NCI-H1694 (cell line): Measurements from ENCODE around the gene PCK2.

Source experiments
- DNase-seq: peaks from one replicate; lab custom pipeline; 2025; lab: John Stamatoyannopoulos, UW

Gene PCK2

DNA sequence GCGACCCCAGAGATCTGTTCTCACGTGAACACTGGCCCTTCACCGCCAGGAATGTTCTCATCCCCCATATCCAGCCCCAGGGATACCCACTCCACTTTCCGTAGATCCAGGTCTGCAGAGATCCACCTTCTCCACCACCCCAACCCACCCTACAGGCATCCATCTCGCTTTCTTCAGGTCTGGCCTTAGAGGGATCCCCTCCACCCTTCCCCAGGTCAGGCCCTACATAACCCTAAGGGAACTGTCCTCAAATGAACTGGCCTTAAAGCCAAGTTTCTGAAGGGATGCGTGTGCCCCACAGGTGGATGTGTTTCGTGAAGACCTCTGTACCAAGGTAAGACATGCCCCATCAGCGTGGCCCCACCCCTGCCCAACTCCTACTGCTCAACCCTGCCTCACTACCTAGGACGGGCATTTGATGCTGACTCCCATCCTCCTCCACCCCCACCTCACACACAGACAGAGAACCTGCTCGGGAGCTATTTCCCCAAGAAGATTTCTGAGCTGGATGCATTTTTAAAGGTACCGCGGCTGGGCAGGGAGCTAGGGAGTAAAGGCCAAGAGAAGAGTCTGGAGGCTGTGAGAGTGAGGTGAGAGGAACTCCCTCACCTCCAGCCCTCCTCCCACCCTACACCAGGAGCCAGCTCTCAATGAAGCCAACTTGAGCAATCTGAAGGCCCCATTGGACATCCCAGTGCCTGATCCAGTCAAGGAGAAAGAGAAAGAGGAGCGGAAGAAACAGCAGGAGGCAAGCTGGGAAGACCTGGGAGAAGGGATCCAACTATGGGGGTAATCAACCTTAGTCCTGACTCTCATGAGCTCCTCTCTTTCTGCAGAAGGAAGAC, 42.8 kb downstream of the PCK2 start:
- DNase-seq = no peak

GRCh38 chr14:24137529-24138395, 43.7 kb downstream of the PCK2 start:
- no peak for DNase-seq

GRCh38 chr14:24138396-24139271, 44.5 kb downstream of the PCK2 start:
- no peak for DNase-seq

GRCh38 chr14:24139272-24139934, 45.3 kb downstream of the PCK2 start:
- DNase-seq = no peak

DNA sequence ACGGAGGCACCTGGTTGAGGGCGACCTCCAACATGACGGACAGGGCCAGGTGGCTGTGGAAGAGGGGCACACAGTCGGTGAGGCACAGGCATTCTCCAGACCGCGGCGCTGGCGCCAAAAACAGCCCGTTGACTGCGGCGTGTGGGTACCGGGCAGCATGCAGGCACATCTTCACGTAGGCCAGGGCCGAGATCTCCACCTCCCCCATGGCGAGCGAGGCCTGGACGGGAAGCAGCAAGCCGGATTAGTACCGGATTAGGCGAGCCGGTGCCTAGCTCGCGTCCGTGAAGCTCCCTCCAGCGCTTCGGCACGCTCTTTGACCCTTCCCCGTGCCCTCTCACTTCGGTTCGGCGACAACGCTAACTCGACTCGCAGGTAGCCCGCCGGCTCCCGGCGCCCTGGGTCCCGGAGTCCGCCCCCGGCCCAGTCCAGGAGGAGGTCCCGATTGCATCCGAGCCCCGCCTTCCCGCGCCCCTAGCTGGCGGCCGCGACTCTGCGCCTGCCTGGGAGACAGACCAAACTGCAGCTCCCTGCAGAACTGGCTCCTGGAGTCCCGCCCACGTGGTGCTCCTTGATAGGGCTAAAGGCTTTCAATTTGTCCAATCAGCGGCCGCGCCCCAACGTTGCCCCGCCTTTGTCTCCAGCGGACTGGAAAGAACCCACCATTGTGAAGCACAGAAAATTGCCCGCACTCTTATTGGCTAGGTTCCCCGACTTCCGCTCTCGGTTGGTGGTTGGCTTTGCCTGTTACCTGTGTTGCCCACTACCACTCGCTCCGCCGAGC, 47.2 kb downstream of the PCK2 start, which contains the start of gene EMC9:
TSS of gene EMC9 (minus strand) at position 495 of the 784 bp plus-strand sequence. CDS start at position 208, 287 bp downstream.
- DNase-seq = peak; percentile 100

DNA sequence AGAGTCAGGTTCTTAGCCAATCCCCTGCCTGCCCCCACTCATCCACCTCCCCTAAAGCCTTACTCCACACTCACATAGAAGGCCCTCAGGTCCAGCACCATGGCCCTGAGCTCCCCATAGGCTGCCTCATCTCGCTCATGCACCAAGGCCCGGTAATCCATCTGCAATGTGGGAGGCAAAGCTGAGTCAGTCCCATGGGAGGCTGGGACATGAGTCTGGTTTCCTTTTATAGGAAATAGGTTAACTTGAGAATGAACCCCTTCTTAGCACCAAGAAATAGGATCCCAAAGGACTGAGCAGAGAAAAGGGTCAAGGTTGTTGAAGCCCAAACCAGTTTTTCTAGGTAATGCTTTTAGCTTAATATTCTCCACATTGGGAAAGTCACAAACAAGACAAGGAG, 49.4 kb downstream of the PCK2 start:
- DNase-seq = no peak

DNA sequence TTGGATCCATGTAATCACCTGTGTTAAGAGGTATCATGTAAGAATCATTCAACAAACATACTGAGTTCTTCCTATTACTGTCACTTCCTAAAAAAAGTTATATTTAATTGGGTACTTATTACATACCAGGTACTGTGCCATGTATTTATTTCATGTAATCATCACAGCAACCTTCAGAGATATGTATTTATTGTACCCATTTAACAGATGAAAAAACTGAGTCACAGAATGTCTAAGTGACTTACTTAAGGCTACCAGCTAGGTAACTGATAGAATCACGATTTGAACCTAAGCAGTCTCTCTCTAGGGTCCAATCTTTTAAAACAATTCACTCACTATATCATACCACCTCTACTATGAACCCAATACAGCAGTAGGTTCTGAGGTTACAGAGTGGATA, 50.3 kb downstream of the PCK2 start:
- no peak for DNase-seq

- no peak for DNase-seq
Measured at GRCh38 chr14:24145219-24145618, 51.1 kb downstream of the PCK2 start.

GRCh38 chr14:24145690-24146452, 51.8 kb downstream of the PCK2 start:
- no peak for DNase-seq

DNA sequence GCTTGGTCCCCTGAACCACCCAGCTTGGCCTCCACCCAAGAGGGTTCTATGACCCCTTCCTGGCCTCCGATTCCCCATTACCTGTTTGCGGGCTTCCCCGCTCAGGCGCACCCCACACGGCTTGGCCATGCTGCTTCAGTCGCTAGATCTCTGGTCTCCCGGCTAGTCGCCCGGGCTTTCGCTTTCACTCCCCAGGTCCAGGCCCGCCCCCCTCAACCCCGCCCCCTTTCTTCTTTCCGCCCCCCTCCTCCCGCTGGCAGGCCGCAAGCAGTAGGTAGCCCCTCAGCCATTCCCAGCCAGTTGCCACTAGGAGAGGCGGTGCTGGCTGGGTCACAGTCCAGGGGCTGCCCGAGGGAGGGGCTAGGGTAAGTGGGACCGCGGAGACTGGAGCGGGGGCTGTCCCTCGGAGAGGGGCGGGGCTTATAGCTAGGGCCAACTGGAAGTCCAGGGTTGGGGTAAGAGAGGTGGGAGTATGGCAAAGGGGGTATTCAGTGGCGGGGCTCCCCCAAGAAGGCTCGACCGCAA, 52.4 kb downstream of the PCK2 start, which contains the start of gene PSME2:
TSS of gene PSME2 (minus strand) at position 158 of the 525 bp plus-strand sequence. CDS start at position 129, 29 bp downstream.
- DNase-seq = peak; percentile 91

GRCh38 chr14:24146978-24147760, 53.1 kb downstream of the PCK2 start, which contains the start of gene RNF31:
RNF31 (plus strand) TSS chr14:24147498; CDS start chr14:24147699, 201 bp downstream.
- peak; percentile 99 for DNase-seq

DNA sequence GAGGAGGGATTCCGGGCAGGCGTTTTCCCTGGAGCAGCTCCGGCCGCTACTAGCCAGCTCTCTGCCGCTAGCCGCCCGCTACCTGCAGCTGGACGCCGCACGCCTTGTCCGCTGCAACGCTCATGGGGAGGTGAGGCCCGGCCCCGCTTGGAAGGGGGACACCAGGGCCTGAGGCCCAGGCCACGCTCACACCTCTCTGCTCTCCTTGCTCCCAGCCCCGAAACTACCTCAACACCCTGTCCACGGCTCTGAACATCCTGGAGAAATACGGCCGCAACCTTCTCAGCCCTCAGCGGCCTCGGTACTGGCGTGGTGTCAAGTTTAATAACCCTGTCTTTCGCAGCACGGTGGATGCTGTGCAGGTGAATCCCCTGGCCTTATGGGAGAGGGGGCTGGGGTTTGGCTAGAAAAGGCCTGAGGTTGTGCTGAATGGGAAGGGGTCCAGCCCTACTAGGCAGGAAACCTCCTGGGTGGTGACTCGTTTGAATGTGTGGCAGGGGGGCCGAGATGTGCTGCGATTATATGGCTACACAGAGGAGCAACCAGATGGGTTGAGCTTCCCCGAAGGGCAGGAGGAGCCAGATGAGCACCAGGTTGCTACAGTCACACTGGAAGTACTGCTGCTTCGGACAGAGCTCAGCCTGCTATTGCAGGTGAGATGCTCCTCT, 53.8 kb downstream of the PCK2 start:
- no peak for DNase-seq

DNA sequence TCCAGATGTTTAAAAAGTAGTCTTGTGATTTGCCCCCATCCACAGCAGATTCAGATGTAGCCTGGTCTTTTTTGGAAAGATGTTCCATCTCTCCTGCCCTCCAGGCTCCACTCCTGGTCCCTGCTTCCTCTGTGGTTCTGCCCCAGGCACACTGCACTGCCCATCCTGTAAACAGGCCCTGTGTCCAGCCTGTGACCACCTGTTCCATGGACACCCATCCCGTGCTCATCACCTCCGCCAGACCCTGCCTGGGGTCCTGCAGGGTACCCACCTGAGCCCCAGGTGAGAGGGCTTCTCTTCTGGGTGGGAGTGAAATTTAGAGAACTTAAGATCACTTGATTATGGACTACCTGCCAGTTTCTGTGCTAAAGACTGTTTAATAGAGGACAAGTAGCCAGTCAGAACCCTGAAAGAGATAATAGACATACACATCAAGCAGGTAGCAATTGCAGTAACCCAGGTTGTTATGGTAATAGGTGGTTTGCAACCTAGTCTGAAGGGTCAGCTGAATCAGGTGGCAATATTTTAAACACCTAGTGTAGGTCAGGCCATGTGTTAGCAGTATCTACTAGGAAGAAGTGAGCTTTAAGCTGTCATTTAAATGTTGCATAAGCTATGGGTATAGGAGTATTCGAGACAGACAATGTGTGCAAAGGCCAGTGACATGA, 55.3 kb downstream of the PCK2 start:
- no peak for DNase-seq

DNA sequence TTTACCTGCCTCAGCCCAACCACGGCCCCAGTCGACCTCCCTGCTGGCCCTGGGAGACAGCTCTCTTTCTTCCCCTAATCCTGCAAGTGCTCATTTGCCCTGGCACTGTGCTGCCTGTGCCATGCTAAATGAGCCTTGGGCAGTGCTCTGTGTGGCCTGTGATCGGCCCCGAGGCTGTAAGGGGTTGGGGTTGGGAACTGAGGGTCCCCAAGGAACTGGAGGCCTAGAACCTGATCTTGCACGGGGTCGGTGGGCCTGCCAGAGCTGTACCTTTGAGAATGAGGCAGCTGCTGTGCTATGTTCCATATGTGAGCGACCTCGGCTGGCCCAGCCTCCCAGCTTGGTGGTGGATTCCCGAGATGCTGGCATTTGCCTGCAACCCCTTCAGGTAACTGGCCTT, 56.0 kb downstream of the PCK2 start:
- no peak for DNase-seq

DNA sequence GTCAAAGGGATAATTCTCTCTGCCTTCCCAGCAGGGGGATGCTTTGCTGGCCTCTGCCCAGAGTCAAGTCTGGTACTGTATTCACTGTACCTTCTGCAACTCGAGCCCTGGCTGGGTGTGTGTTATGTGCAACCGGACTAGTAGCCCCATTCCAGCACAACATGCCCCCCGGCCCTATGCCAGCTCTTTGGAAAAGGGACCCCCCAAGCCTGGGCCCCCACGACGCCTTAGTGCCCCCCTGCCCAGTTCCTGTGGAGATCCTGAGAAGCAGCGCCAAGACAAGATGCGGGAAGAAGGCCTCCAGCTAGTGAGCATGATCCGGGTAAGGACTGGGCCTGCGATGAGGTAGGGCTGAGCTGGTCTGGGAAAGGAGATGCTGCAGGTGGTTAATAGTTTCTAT, 56.5 kb downstream of the PCK2 start:
- no peak for DNase-seq

GRCh38 chr14:24150993-24151392, 56.9 kb downstream of the PCK2 start:
- no peak for DNase-seq

- no peak for DNase-seq
Measured at GRCh38 chr14:24151404-24152080, 57.4 kb downstream of the PCK2 start.
